HepG2 (cell line): ENCODE measurements around the gene CTSA. TPM values are rescaled to one million over a fixed set of nuclear protein-coding genes. Genes with fewer than 3 reads are reported as not detected.

ENCODE experiments used
- CSRNP2 ChIP-seq: sonication (generic); formaldehyde crosslinking; conservative IDR thresholded peaks from 2 replicates; pipeline ENCODE4 v1.8.0; 2022; ENCODE audit warnings: low read depth, missing genetic modification reagents
- ESRRA ChIP-seq: sonication (generic); formaldehyde crosslinking; IDR thresholded peaks from 2 replicates; pipeline ENCODE4 v1.5.1; 2020; ENCODE audit warnings: mild to moderate bottlenecking, low read depth, missing genetic modification reagents
- FLYWCH1 ChIP-seq: sonication (generic); formaldehyde crosslinking; IDR thresholded peaks from 2 replicates; pipeline ENCODE4 v1.8.1; 2023; ENCODE audit warnings: mild to moderate bottlenecking, missing genetic modification reagents
- HINFP ChIP-seq: sonication (generic); formaldehyde crosslinking; IDR thresholded peaks from 2 replicates; pipeline ENCODE4 v1.4.0; 2020; ENCODE audit warnings: low read depth, mild to moderate bottlenecking, missing genetic modification reagents
- HOXA7 ChIP-seq: sonication (generic); formaldehyde crosslinking; IDR thresholded peaks from 2 replicates; pipeline ENCODE4 v1.8.1; 2022; ENCODE audit warnings: mild to moderate bottlenecking, missing genetic modification reagents, moderate library complexity
- HOXA9 ChIP-seq: sonication (generic); formaldehyde crosslinking; IDR thresholded peaks from 2 replicates; pipeline ENCODE4 v1.8.1; 2022; ENCODE audit warnings: missing genetic modification reagents, mild to moderate bottlenecking, moderate library complexity, borderline replicate concordance
- IRF2 ChIP-seq: IDR thresholded peaks from 2 replicates; pipeline ENCODE4 v1.6.1; 2018; ENCODE audit warnings: missing genetic modification reagents, missing compliant biosample characterization
- IRX3 ChIP-seq: sonication (generic); formaldehyde crosslinking; IDR thresholded peaks from 2 replicates; pipeline ENCODE4 v1.8.1; 2023; ENCODE audit warnings: mild to moderate bottlenecking, low read depth, missing genetic modification reagents, borderline replicate concordance
- RXRA ChIP-seq: sonication (generic); formaldehyde crosslinking; IDR thresholded peaks from 2 replicates; pipeline ENCODE4 v1.5.1; 2020; ENCODE audit warnings: missing genetic modification reagents
- TBP ChIP-seq: sonication (generic); formaldehyde crosslinking; IDR thresholded peaks from 2 replicates; pipeline ENCODE4 v1.5.0; 2020; ENCODE audit warnings: missing genetic modification reagents
- ZNF563 ChIP-seq: sonication (generic); formaldehyde crosslinking; IDR thresholded peaks from 2 replicates; pipeline ENCODE4 v1.8.0; 2022; ENCODE audit warnings: mild to moderate bottlenecking, moderate library complexity, missing genetic modification reagents
- ZNF747 ChIP-seq: sonication (generic); formaldehyde crosslinking; IDR thresholded peaks from 2 replicates; pipeline ENCODE4 v1.8.1; 2023; ENCODE audit warnings: missing genetic modification reagents, mild to moderate bottlenecking, borderline replicate concordance
- ZSCAN21 ChIP-seq: sonication (generic); formaldehyde crosslinking; IDR thresholded peaks from 2 replicates; pipeline ENCODE4 v1.8.0; 2022; ENCODE audit warnings: mild to moderate bottlenecking, missing genetic modification reagents, moderate library complexity, borderline replicate concordance
- polyA plus RNA-seq, 8 experiments: library from polyadenylated mRNA; depleted of rRNA in 3 of 8; stranded (reverse) in 7 of 8; unstranded in 1 of 8; fragments of >200 nt; fragmentation: Illumina TruSeq in 4 of 8; extraction: Trizol in 4 of 8; gene quantifications; 2 replicates each; pipeline versions ENCODE4 v1.2.1 to v1.2.3, GENCODE V29; 2011 to 2016; ENCODE audit warnings: low read depth in 4 of 8, missing spikeins in 1 of 8, mixed read lengths in 1 of 8; ENCODE audit not compliant: insufficient read depth in 1 of 8
- total RNA-seq, 5 experiments: library from RNA; depleted of rRNA; stranded (reverse); fragments of >200 nt; fragmentation: Illumina TruSeq; extraction: Trizol; gene quantifications; 2 replicates each; pipeline ENCODE4 v1.2.3, GENCODE V29; 2016; ENCODE audit warnings: low read depth in 1 of 5
- TF ChIP-seq, protein P1 (sequence below): sonication (generic); formaldehyde crosslinking; IDR thresholded peaks from 2 replicates; pipeline ENCODE4 v1.4.0; 2020; ENCODE audit warnings: missing genetic modification reagents
- TF ChIP-seq, protein P2 (sequence below): sonication (generic); formaldehyde crosslinking; IDR thresholded peaks from 2 replicates; pipeline ENCODE4 v1.4.0; 2020; ENCODE audit warnings: missing genetic modification reagents
- TF ChIP-seq, protein P3 (sequence below): sonication (generic); formaldehyde crosslinking; IDR thresholded peaks from 2 replicates; pipeline ENCODE4 v1.5.1; 2020; ENCODE audit warnings: mild to moderate bottlenecking, missing genetic modification reagents, moderate library complexity
- TF ChIP-seq, protein P4 (sequence below): sonication (generic); formaldehyde crosslinking; IDR thresholded peaks from 2 replicates; pipeline ENCODE4 v1.5.0; 2020; ENCODE audit warnings: missing genetic modification reagents
- TF ChIP-seq, protein P5 (sequence below): sonication (generic); formaldehyde crosslinking; IDR thresholded peaks from 2 replicates; pipeline ENCODE4 v1.8.1; 2023; ENCODE audit warnings: mild to moderate bottlenecking, missing genetic modification reagents, borderline replicate concordance

Gene CTSA
- total and polyA plus RNA-seq, 2 of the 13 experiments (the other 11 are each of a cell fraction or from before 2014, with no cell fraction given) = 202 to 231 TPM

- TF ChIP-seq, protein P1, sequence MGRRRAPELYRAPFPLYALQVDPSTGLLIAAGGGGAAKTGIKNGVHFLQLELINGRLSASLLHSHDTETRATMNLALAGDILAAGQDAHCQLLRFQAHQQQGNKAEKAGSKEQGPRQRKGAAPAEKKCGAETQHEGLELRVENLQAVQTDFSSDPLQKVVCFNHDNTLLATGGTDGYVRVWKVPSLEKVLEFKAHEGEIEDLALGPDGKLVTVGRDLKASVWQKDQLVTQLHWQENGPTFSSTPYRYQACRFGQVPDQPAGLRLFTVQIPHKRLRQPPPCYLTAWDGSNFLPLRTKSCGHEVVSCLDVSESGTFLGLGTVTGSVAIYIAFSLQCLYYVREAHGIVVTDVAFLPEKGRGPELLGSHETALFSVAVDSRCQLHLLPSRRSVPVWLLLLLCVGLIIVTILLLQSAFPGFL (CRISPR knock-in tag) = peak; percentile 80; the same call in 1 of the 2 replicates
- TF ChIP-seq HOXA7 (CRISPR knock-in tag) (no peak), HINFP (CRISPR knock-in tag) (peak; percentile 60; the same call in 1 of the 2 replicates), HOXA9 (no peak; the same call in 1 of the 2 replicates), RXRA (peak; percentile 6; the same call in 1 of the 2 replicates), ZSCAN21 (CRISPR knock-in tag) (peak; percentile 37), ESRRA (peak; percentile 33; the same call in 1 of the 2 replicates), TBP (CRISPR knock-in tag) (no peak), ZNF747 (no peak; the same call in 1 of the 2 replicates), IRX3 (CRISPR knock-in tag) (no peak), CSRNP2 (CRISPR knock-in tag) (no peak), IRF2 (peak; percentile 72), ZNF563 (CRISPR knock-in tag) (no peak), FLYWCH1 (CRISPR knock-in tag) (0 out of 2 replicates have a peak, but pooled peaks have one; percentile 77)
- TF ChIP-seq, protein P2, sequence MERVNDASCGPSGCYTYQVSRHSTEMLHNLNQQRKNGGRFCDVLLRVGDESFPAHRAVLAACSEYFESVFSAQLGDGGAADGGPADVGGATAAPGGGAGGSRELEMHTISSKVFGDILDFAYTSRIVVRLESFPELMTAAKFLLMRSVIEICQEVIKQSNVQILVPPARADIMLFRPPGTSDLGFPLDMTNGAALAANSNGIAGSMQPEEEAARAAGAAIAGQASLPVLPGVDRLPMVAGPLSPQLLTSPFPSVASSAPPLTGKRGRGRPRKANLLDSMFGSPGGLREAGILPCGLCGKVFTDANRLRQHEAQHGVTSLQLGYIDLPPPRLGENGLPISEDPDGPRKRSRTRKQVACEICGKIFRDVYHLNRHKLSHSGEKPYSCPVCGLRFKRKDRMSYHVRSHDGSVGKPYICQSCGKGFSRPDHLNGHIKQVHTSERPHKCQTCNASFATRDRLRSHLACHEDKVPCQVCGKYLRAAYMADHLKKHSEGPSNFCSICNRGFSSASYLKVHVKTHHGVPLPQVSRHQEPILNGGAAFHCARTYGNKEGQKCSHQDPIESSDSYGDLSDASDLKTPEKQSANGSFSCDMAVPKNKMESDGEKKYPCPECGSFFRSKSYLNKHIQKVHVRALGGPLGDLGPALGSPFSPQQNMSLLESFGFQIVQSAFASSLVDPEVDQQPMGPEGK (CRISPR knock-in tag) = peak; percentile 79
- TF ChIP-seq, protein P3, sequence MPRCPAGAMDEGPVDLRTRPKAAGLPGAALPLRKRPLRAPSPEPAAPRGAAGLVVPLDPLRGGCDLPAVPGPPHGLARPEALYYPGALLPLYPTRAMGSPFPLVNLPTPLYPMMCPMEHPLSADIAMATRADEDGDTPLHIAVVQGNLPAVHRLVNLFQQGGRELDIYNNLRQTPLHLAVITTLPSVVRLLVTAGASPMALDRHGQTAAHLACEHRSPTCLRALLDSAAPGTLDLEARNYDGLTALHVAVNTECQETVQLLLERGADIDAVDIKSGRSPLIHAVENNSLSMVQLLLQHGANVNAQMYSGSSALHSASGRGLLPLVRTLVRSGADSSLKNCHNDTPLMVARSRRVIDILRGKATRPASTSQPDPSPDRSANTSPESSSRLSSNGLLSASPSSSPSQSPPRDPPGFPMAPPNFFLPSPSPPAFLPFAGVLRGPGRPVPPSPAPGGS (CRISPR knock-in tag) = peak; percentile 90
- TF ChIP-seq, protein P4, sequence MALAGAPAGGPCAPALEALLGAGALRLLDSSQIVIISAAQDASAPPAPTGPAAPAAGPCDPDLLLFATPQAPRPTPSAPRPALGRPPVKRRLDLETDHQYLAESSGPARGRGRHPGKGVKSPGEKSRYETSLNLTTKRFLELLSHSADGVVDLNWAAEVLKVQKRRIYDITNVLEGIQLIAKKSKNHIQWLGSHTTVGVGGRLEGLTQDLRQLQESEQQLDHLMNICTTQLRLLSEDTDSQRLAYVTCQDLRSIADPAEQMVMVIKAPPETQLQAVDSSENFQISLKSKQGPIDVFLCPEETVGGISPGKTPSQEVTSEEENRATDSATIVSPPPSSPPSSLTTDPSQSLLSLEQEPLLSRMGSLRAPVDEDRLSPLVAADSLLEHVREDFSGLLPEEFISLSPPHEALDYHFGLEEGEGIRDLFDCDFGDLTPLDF (CRISPR knock-in tag) = no peak
- TF ChIP-seq, protein P5, sequence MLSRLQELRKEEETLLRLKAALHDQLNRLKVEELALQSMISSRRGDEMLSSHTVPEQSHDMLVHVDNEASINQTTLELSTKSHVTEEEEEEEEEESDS (CRISPR knock-in tag) = no peak
Observed at GRCh38 chr20:45890077-45890984, 804 bp upstream of the CTSA start (continued).
